ENCODE results near the gene JMJD4.

Gene JMJD4, protein sequence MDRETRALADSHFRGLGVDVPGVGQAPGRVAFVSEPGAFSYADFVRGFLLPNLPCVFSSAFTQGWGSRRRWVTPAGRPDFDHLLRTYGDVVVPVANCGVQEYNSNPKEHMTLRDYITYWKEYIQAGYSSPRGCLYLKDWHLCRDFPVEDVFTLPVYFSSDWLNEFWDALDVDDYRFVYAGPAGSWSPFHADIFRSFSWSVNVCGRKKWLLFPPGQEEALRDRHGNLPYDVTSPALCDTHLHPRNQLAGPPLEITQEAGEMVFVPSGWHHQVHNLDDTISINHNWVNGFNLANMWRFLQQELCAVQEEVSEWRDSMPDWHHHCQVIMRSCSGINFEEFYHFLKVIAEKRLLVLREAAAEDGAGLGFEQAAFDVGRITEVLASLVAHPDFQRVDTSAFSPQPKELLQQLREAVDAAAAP

DNA sequence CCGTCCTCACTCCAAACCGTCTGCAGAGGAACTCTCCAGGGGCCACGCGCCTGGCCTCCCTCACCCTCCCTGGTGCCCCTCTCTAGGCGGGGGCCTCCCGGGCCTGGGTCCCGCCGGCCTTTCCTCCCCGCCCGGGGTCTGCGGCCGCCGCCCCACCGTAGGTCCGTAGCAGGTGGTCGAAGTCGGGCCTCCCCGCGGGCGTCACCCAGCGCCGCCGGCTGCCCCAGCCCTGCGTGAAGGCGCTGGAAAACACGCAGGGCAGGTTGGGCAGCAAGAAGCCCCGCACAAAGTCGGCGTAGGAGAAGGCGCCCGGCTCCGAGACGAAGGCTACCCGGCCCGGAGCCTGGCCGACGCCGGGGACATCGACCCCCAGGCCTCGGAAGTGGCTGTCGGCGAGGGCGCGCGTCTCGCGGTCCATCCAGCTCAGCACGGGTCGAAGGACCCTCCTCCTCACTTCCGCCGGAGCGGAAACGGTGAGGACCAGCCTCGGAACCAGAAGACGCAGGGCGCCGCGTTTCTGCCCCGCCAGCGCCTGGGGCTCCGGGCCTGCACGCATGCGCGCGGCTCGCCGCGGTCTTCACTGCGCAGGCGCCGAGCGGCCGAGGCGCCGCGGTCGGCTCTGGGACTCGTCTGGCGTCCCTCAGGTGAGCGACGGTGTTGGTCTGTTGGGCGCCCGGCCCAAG is at the start of gene JMJD4, which contains the start of gene SNAP47:
Gene JMJD4 (minus strand): TSS at position 447 of the 683 bp plus-strand sequence. CDS start 29 bp downstream, at position 418.
Gene SNAP47 (plus strand): TSS at position 580 of the 683 bp plus-strand sequence. CDS start 12,302 bp downstream, outside the sequence.
- H3K4me3 ChIP-seq (ENCODE audit: low read depth, low read length): peak within 1 kb of the TSS; percentile 85
- TF ChIP-seq, protein P1, sequence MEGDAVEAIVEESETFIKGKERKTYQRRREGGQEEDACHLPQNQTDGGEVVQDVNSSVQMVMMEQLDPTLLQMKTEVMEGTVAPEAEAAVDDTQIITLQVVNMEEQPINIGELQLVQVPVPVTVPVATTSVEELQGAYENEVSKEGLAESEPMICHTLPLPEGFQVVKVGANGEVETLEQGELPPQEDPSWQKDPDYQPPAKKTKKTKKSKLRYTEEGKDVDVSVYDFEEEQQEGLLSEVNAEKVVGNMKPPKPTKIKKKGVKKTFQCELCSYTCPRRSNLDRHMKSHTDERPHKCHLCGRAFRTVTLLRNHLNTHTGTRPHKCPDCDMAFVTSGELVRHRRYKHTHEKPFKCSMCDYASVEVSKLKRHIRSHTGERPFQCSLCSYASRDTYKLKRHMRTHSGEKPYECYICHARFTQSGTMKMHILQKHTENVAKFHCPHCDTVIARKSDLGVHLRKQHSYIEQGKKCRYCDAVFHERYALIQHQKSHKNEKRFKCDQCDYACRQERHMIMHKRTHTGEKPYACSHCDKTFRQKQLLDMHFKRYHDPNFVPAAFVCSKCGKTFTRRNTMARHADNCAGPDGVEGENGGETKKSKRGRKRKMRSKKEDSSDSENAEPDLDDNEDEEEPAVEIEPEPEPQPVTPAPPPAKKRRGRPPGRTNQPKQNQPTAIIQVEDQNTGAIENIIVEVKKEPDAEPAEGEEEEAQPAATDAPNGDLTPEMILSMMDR (IDR thresholded peaks at IDR 0.05; ENCODE audit: low read depth, low read length, missing control alignments): no peak
- peak; percentile 78 for DNase-seq (ENCODE audit: low read depth)

DNA sequence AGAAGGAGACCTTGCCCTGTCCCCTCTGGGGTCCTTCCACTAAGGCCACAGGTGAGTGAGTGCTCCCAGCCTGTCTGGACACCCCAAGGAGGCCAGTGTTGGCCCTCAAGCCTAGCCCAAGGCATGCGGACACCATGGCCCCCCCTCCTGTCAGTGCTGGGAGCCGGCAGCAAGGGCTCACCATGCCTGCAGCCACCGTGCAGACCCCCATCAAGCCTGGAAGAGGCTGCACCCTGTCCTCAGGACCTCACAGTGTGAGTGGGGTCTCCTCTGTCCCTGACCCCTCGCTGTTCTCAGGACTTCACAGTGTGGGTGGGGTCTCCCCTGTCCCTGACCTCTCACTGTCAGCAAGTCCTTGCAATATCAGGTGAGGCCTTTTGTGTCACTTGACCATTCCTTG is 47.1 kb upstream of the JMJD4 start:
- H3K4me3 ChIP-seq (ENCODE audit: low read depth, low read length): no peak overlapping the region
- TF ChIP-seq, protein P1 (IDR thresholded peaks at IDR 0.05; ENCODE audit: low read depth, low read length, missing control alignments): no peak
- DNase-seq (ENCODE audit: low read depth): no peak

DNA sequence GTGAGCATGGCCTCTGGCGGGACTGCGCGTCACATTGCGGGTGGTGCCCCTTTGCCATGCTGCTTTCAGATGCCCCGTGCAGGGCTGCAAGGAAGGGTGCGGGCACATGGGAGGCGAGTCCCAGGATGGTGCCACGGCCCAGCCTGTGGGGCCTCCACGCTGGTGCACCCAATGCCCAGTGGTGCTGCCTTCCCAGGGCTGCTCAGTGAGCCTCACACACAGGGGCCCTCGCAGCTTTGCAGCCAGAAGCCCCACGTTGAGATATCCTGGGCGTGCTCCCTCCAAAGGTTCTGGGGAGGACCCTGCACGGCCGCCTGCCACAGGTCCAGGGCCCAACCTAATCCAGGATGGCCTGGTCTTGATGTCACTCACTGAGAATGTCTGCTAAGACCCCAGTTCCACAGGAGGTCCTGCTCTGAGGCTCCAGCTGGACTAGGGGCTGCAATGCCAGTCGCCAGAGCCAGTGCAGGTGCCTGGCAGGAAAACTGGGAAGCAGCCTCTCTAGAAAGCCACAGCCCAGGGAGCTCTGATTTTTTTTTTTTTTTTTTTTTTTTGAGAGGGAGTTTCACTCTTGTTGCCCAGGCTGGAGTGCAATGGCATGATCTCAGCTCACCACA is 46.3 kb upstream of the JMJD4 start:
- no peak for DNase-seq (ENCODE audit: low read depth)
- TF ChIP-seq, protein P1 (IDR thresholded peaks at IDR 0.05; ENCODE audit: low read depth, low read length, missing control alignments): no peak

DNA sequence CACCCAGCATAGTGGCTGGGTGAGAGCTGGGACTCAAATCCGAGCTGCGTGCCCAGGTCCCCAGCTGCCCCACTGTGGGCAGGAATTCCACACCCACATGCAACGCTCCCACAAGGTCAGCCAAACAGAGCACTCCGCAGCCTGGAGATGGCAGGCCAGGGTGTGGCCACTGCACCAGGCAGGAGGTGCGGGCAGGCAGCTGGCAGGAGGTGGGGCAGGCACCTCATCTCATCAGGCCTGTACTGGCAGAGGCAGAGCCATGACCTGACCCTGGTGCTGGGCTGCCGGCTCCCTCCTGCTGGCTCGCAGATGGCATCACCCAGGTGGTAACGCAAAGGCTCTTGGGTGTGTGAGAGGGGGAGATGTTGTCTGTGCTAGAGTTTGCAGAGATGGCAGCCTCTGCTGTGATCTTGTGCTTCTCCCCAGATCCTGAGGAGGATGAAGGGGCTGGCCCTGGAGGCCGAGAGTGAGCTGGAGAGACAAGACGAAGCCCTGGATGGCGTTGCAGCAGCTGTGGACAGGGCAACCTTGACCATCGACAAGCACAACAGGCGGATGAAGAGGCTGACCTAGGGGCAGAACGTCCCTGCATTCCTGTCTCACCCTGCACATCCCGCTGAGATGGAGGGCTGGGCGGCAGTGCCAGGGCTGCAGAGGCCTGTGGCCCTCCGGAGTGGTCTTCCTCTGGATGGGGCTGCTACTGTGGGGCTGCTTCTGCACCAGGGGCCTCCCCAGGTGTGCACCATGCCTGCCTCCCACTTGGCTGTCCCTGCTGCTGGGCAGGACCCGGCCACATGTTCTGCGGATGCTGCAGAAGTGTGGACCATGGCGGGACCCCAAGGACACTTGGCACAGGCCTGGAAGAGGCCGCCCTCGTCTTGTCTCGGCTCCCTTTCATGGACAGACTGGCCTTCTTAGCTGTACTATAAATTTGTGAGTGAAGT is 45.3 kb upstream of the JMJD4 start:
- TF ChIP-seq, protein P1 (IDR thresholded peaks at IDR 0.05; ENCODE audit: low read depth, low read length, missing control alignments): no peak
- DNase-seq (ENCODE audit: low read depth): no peak
- no peak overlapping the region for H3K4me3 ChIP-seq (ENCODE audit: low read depth, low read length)

More for the DNA sequence above, 46.3 kb upstream of the JMJD4 start:
- H3K4me3 ChIP-seq (ENCODE audit: low read depth, low read length): no peak overlapping the region

DNA sequence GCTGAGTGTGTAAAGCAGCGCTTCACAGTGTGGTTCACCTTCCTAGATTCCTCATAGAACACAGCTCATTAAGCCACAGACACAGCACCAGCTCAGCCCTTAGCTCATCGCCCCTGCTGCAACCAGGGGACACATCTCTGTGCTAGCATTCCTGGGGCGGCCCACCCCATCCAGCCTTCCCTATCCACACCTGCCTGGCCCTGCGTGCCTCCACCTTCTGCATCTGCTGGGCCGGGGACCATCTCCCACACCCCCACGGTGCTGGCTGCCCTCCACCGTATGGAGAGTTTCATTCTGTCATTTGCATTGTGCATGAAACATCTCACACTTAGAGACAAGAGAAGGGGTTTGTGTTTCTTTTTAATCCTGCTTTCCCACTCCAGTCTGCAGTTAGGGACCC is 44.6 kb upstream of the JMJD4 start:
- H3K4me3 ChIP-seq (ENCODE audit: low read depth, low read length): no peak overlapping the region
- TF ChIP-seq, protein P1 (IDR thresholded peaks at IDR 0.05; ENCODE audit: low read depth, low read length, missing control alignments): no peak
- DNase-seq (ENCODE audit: low read depth): no peak

DNA sequence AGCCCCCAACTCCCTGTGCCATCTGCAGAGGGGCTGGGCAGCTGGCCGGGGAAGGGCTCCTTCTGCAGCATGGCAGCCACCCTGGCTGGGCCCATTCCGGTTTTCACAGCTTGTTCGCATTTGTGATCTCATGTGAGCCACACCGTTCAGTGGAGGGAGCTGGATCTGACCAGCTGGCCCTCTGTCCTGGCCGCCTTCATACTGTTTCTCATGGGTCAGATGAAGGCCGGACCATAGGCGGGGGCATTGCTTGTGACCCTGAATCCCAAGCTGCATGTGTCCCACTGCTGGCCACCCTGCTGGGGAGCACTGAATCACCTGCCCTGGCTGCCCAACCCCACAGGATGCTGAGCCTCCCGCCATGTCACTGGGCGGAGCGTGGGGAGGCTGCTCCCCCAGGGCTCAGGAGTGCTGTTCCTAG is 43.9 kb upstream of the JMJD4 start:
- no peak for DNase-seq (ENCODE audit: low read depth)
- no peak overlapping the region for H3K4me3 ChIP-seq (ENCODE audit: low read depth, low read length)
- TF ChIP-seq, protein P1 (IDR thresholded peaks at IDR 0.05; ENCODE audit: low read depth, low read length, missing control alignments): no peak

Data from GM12864 (cell line).